Measurements from ENCODE around the gene FTO. TPM values are rescaled to one million over a fixed set of nuclear protein-coding genes. Genes with fewer than 3 reads are reported as not detected.

FTO gene
- total RNA-seq, 4 donors from 2014 or later, result 29.0 to 64.1 (median 48.1) TPM

GRCh38 chr16:54118846-54119245 is 414.9 kb downstream of the FTO start:
- H3K27ac ChIP-seq, result no peak overlapping the region
- no peaks in the 10 kb centered on the region for H3K27me3 ChIP-seq
- H3K4me1 ChIP-seq, result peaks cover 0 to 10% (median 0%) of the 10 kb centered on the region in 3 donors
- DNase-seq, result no peak
- H3K9me3 ChIP-seq, result no peaks in the 10 kb centered on the region
- no peak for TF ChIP-seq CTCF (IDR thresholded peaks at IDR 0.05)
- no peak for TF ChIP-seq POLR2A (IDR thresholded peaks at IDR 0.05)
- 85 to 86% methylated on average over 3 of the region's 3 CpGs for WGBS, 2 donors
- peaks cover 0 to 11% (median 0%) of the 10 kb centered on the region in 3 donors for H3K36me3 ChIP-seq
- intact Hi-C loops (cut with DNase I), result no loop called here
- no peak overlapping the region for H3K4me3 ChIP-seq

GRCh38 chr16:54120846-54121480 is 417.0 kb downstream of the FTO start:
- Histone ChIP-seq H3K4me3 (no peak overlapping the region), H3K27ac (no peak overlapping the region), H3K4me1 (peaks cover 0 to 5% (median 0%) of the 10 kb centered on the region in 3 donors), H3K36me3 (no peaks in the 10 kb centered on the region), H3K27me3 (no peaks in the 10 kb centered on the region), H3K9me3 (no peaks in the 10 kb centered on the region)
- intact Hi-C loops (cut with DNase I), result no loop called here
- 69 to 75% methylated on average over 8 of the region's 8 CpGs for WGBS, 2 donors
- no peak for DNase-seq
- TF ChIP-seq POLR2A (IDR thresholded peaks at IDR 0.05), result no peak
- no peak for TF ChIP-seq CTCF (IDR thresholded peaks at IDR 0.05)

GRCh38 chr16:54121539-54122295 is 417.8 kb downstream of the FTO start:
- Histone ChIP-seq H3K4me1 (no peaks in the 10 kb centered on the region), H3K27ac (no peak overlapping the region), H3K36me3 (no peaks in the 10 kb centered on the region), H3K4me3 (no peak overlapping the region), H3K9me3 (no peaks in the 10 kb centered on the region), H3K27me3 (no peaks in the 10 kb centered on the region)
- TF ChIP-seq POLR2A (IDR thresholded peaks at IDR 0.05) (no peak), CTCF (IDR thresholded peaks at IDR 0.05) (no peak)
- WGBS, 2 donors, result 93 to 97% methylated on average over 25 to 35 of the region's 35 CpGs
- intact Hi-C loops (cut with DNase I), result no loop called here
- DNase-seq, result no peak

GRCh38 chr16:54123766-54124165 is 419.8 kb downstream of the FTO start:
- Histone ChIP-seq H3K9me3 (no peaks in the 10 kb centered on the region), H3K4me1 (no peaks in the 10 kb centered on the region), H3K27me3 (no peaks in the 10 kb centered on the region), H3K36me3 (no peaks in the 10 kb centered on the region), H3K27ac (no peak overlapping the region), H3K4me3 (no peak overlapping the region)
- intact Hi-C loops (cut with DNase I), result no loop called here
- DNase-seq, result no peak
- 62 to 77% methylated on average over 2 to 4 of the region's 4 CpGs for WGBS, 2 donors
- TF ChIP-seq CTCF (IDR thresholded peaks at IDR 0.05) (no peak), POLR2A (IDR thresholded peaks at IDR 0.05) (no peak)

All from esophagus squamous epithelium (tissue), 5 donors.